Stimulated activated memory B cell treated with anti-CD40 and anti-IgM and Interleukin-4, amounts not matched to agents 10 μg/mL and 1 μg/mL and 100 μg/mL, for 72 hours (primary cell): ENCODE data around the gene ZNF613.
"Not testable (repeated sequence)": the region's sequence is repeated elsewhere in the genome, so short reads cannot be mapped to it uniquely, and the experiment has no call there.

Source experiments
- ATAC-seq: fragments of 150-1000 bp; cut with Tn5 transposase; 2 replicates; pipeline ENCODE4 v1.10.0; 2021
- H3K27ac Mint-ChIP-seq: one replicate; pipeline ENCODE4 v1.8.0; 2022; ENCODE audit warnings: mild to moderate bottlenecking, mixed read lengths
- H3K27me3 Mint-ChIP-seq: one replicate; pipeline ENCODE4 v1.8.0; 2022; ENCODE audit warnings: mixed read lengths
- H3K36me3 Mint-ChIP-seq: one replicate; pipeline ENCODE4 v1.8.0; 2022; ENCODE audit warnings: mixed read lengths
- H3K4me1 Mint-ChIP-seq: one replicate; pipeline ENCODE4 v1.8.0; 2022; ENCODE audit warnings: mixed read lengths
- H3K4me3 Mint-ChIP-seq: one replicate; pipeline ENCODE4 v1.8.0; 2022; ENCODE audit warnings: mild to moderate bottlenecking, moderate library complexity, mixed read lengths
- H3K9me3 Mint-ChIP-seq: one replicate; pipeline ENCODE4 v1.8.0; 2022; ENCODE audit warnings: mixed read lengths

ZNF613 gene

GRCh38 chr19:51926784-51927741 is at the start of gene ZNF613:
Gene ZNF613 (plus strand): TSS chr19:51927472. CDS start chr19:51936221, 8,749 bp downstream.
- Mint-ChIP-seq H3K4me3 (peak within 1 kb of the TSS; percentile 97), H3K4me1 (peaks cover 22% of the 10 kb centered on the region), H3K9me3 (peaks cover 21% of the 10 kb centered on the region), H3K27ac (peak within 1 kb of the TSS; percentile 92), H3K36me3 (peaks cover 65% of the 10 kb centered on the region), H3K27me3 (no peaks in the 10 kb centered on the region)
- peak; percentile 97 for ATAC-seq

- peaks cover 90% of the 10 kb centered on the region for H3K36me3 Mint-ChIP-seq
Measured at GRCh38 chr19:51882518-51882917, 44.8 kb upstream of the ZNF613 start.

DNA sequence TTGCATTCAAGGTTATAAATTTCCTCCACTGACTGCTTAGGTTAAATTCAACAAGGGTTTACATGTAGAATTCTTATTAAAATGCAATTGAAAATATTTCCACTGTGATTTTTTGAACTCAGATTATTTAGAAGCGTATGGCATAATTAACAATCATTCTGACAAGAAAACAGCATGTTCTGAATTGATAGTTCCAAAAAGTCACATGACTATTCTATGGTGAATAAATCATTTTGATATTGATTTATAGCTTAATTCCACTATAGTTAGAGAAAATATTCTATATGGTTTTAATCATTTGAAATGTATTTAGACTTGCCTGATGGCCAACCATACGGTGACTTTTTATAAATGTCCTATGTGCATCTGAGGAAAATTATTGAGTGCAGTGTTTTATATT is 42.6 kb upstream of the ZNF613 start:
- H3K27me3 Mint-ChIP-seq: no peaks in the 10 kb centered on the region
- H3K27ac Mint-ChIP-seq: no peak overlapping the region
- peaks cover 30% of the 10 kb centered on the region for H3K9me3 Mint-ChIP-seq
- H3K4me1 Mint-ChIP-seq: peaks cover 20% of the 10 kb centered on the region
- ATAC-seq: no peak
- peaks cover 90% of the 10 kb centered on the region for H3K36me3 Mint-ChIP-seq
- no peak overlapping the region for H3K4me3 Mint-ChIP-seq

More at GRCh38 chr19:51882518-51882917, 44.8 kb upstream of the ZNF613 start:
- ATAC-seq: no peak
- H3K9me3 Mint-ChIP-seq: peaks cover 25% of the 10 kb centered on the region
- H3K27ac Mint-ChIP-seq: no peak overlapping the region
- no peaks in the 10 kb centered on the region for H3K27me3 Mint-ChIP-seq
- H3K4me3 Mint-ChIP-seq: no peak overlapping the region
- peaks cover 11% of the 10 kb centered on the region for H3K4me1 Mint-ChIP-seq

DNA sequence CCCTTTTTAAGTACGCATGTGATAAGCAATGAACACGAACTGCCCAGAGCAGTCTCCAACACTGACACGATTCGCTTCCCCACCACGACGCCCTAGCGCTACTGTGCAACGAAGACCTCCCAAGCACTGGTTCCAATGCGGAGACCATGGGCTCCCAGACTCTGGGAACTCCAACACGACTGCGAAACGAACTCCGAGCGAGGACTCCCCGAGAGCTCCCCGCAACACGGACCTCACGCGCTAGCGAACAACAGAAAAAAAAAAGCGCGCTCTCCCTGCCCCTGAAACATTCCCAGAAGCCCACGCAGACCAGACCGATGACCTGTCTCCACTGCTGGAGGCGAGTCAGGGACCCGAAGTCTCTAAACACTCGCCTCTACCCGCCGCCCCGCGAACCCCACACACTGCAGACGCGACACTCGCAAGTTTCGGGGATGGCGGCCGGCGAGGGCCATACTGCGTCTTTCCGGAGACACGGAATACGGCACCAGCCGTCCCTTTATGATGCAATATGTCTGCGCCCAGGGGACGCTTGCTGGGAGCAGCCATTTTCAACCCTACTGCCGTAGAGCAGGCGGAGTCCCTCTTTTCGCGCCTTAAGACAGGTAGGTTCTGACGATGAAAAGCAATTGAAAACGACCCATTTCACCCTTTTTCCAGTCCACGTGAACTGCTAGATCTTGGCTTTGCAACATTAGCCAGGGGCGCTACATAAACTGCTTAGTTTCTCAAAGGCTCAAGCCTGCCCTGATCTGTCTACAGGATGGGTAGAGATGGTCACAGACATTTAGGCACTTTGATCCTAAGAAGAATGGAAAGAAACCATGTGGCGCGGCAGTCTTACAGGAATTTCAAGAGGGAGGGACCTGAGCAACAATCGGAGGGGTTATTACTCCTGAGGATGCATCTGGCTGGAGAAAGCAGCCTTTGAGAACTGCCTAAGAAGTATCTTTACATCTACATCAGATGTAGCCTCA is 39.5 kb upstream of the ZNF613 start, which contains the start of gene ZNF577:
Gene ZNF577 (minus strand): TSS at position 430 of the 977 bp plus-strand sequence. CDS start 7,569 bp downstream, outside the sequence.
- Mint-ChIP-seq H3K27ac (peak within 1 kb of the TSS; percentile 98), H3K9me3 (peaks cover 28% of the 10 kb centered on the region)
- peak; percentile 97 for ATAC-seq

GRCh38 chr19:51889934-51890333 is 37.3 kb upstream of the ZNF613 start:
- H3K36me3 Mint-ChIP-seq: peaks cover 98% of the 10 kb centered on the region
- peaks cover 20% of the 10 kb centered on the region for H3K4me1 Mint-ChIP-seq
- H3K9me3 Mint-ChIP-seq: peaks cover 37% of the 10 kb centered on the region
- H3K27ac Mint-ChIP-seq: no peak overlapping the region
- no peaks in the 10 kb centered on the region for H3K27me3 Mint-ChIP-seq
- no peak overlapping the region for H3K4me3 Mint-ChIP-seq
- no peak for ATAC-seq

More for the DNA sequence above, 39.5 kb upstream of the ZNF613 start, which contains the start of gene ZNF577:
- Mint-ChIP-seq H3K4me3 (peak within 1 kb of the TSS; percentile 98), H3K4me1 (peaks cover 20% of the 10 kb centered on the region), H3K36me3 (peaks cover 95% of the 10 kb centered on the region), H3K27me3 (no peaks in the 10 kb centered on the region)

DNA sequence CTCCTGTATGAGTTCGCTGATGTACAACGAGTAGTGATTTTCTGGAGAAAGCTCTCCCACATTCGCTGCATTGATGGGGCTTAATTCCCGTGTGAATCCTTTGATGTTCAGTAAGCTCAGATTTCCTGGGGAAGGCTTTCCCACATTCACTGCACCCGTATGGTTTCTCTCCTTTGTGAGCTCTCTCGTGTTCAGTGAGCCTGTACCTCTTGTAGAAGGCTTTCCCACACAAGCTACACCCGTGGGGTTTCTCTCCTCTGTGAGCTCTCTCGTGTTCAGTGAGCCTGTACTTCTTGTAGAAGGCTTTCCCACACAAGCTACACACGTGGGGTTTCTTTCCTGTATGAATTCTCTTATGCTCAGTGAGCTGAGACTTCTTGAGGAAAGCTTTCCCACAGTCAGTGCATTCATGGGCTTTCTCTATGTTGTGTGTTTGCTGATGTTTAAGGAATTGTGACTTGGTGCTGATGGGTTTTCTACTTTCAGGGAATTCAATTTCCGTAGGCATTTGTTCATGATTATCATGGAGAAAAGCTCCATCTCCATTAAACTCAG is 36.0 kb upstream of the ZNF613 start:
- ATAC-seq: no peak
- peaks cover 99% of the 10 kb centered on the region for H3K36me3 Mint-ChIP-seq
- no peaks in the 10 kb centered on the region for H3K27me3 Mint-ChIP-seq
- no peak overlapping the region for H3K4me3 Mint-ChIP-seq
- H3K9me3 Mint-ChIP-seq: peaks cover 46% of the 10 kb centered on the region
- H3K27ac Mint-ChIP-seq: no peak overlapping the region
- peaks cover 20% of the 10 kb centered on the region for H3K4me1 Mint-ChIP-seq

DNA sequence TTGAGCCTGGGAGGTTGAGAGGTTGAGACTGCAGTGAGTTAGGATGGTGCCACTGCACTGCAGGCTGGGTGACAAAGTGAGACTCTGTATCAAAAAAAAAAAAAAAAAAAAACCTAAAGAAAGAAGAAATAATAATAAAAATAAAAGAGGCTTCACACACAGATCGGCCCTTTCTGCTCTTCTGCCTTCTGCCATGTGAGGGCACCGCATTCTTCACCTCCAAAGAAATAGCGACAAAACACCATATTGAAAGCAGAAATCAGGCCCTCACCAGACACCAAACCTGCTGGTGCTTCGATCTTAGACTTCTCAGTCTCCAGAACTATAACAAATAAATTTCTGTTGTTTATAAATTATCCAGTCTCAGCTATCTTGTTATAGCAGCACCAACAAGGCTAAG is 25.4 kb upstream of the ZNF613 start:
- peaks cover 12% of the 10 kb centered on the region for H3K4me1 Mint-ChIP-seq
- no peak overlapping the region for H3K4me3 Mint-ChIP-seq
- H3K9me3 Mint-ChIP-seq: peaks cover 6% of the 10 kb centered on the region
- ATAC-seq: no peak
- H3K36me3 Mint-ChIP-seq: peaks cover 80% of the 10 kb centered on the region
- H3K27me3 Mint-ChIP-seq: no peaks in the 10 kb centered on the region
- H3K27ac Mint-ChIP-seq: no peak overlapping the region

DNA sequence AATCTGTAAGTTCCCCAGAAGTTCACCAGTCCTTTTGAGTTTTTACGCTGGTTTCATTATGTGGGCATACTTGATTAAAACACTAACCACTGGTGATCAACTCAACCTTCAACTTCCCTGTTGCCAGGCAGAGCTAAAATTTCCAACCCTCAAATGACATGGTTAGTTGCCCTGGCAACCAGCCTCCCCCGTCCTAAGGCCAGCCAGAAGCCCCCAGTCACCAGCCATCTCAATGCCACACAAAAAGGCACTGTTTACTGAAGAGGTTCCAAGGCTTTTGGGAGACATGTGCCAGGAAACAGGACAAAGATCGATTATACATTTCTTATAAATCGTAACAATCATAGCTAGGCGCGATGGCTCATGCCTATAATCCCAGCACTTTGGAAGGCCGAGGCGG is 24.1 kb upstream of the ZNF613 start:
- no peak for ATAC-seq
- Mint-ChIP-seq H3K27ac (no peak overlapping the region), H3K9me3 (peaks cover 13% of the 10 kb centered on the region), H3K4me3 (peak overlapping the region; percentile 98), H3K4me1 (peaks cover 12% of the 10 kb centered on the region), H3K36me3 (peaks cover 76% of the 10 kb centered on the region), H3K27me3 (peaks cover 12% of the 10 kb centered on the region)

DNA sequence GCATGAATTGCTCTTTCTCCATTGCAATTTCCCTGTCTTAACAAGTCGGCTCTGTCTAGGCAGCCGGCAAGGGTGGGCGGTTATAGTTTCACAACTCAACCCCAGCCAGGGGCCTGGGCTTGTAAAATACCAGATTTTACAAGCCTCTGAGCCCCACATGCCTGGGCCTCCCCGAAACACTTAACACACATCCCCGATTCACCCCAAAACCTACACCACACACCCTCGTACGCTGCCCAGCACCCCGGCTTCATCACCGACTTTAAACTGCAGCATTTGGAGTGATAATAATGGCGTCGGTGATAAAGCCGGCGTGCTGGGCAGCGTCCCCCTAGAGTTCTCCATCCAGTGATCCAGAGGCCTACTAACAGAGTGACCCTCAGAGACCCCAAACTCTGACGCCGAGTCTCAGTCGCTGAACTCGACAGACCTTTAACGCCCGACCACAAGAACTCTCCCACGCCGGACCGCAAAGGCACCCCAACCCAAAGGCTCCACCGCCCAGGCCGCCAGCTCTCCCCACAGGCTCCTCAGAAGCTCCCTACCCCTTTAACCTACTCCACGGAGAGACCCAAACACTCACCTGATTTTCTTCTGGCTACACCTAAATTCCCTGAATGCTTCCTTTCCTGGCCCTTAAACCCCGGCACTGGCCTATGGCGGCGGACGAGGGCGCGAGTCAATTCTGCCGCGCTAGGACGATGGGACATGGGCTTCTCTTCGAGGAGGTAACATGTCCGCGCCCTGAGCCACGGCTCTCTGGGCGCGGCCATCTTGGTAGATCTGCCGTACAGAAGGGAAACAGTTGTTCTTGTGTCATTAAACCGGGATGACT is 22.7 kb upstream of the ZNF613 start, which contains the start of gene ZNF649:
Gene ZNF649 (minus strand): TSS at position 687 of the 835 bp plus-strand sequence. CDS start 4,910 bp downstream, outside the sequence.
- H3K9me3 Mint-ChIP-seq: peaks cover 16% of the 10 kb centered on the region

DNA sequence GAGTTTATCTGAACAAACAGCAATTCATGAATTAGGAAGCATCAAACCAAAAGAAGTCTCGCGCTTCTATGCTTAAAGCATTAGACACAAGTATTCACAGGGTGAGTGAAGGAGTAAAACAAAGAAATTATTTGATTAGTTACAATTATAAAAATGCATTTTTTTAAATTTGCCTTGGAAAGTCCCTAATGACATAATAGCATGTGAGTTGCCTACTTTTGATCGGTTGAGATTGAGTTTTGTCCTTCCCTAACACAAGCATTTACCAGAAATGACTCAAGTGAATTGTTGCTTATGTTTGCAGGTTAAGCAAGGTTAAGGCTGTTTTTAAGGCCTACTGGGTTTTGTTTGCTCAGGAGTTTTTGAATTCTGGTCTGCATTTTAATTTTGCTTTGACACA is 22.1 kb upstream of the ZNF613 start:
- Mint-ChIP-seq H3K4me1 (peaks cover 12% of the 10 kb centered on the region), H3K36me3 (peaks cover 56% of the 10 kb centered on the region), H3K27ac (peak overlapping the region; percentile 93), H3K27me3 (peaks cover 22% of the 10 kb centered on the region), H3K9me3 (peaks cover 16% of the 10 kb centered on the region), H3K4me3 (peak overlapping the region; percentile 98)
- ATAC-seq: no peak

More for the DNA sequence above, 22.7 kb upstream of the ZNF613 start, which contains the start of gene ZNF649:
- ATAC-seq: peak; percentile 99
- peaks cover 63% of the 10 kb centered on the region for H3K36me3 Mint-ChIP-seq
- peak within 1 kb of the TSS; percentile 98 for H3K4me3 Mint-ChIP-seq
- peaks cover 12% of the 10 kb centered on the region for H3K4me1 Mint-ChIP-seq
- peaks cover 17% of the 10 kb centered on the region for H3K27me3 Mint-ChIP-seq
- peak within 1 kb of the TSS; percentile 93 for H3K27ac Mint-ChIP-seq

DNA sequence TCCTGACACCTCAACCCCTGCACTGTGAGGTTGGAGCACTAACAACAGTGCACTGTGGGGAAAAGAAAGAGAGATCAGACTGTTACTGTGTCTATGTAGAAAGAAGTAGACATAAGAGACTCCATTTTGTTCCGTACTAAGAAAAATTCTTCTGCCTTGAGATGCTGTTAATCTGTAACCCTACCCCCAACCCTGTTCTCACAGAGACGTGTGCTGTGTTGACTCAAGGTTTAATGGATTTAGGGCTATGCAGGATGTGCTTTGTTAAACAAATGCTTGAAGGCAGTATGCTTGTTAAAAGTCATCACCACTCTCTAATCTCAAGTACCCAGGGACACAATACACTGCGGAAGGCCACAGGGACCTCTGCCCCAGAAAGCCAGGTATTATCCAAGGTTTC is 21.6 kb upstream of the ZNF613 start:
- not testable (repeated sequence) for H3K4me3 Mint-ChIP-seq, H3K27ac Mint-ChIP-seq, ATAC-seq
- peaks cover 12% of the 10 kb centered on the region for H3K4me1 Mint-ChIP-seq
- peaks cover 52% of the 10 kb centered on the region for H3K36me3 Mint-ChIP-seq
- H3K9me3 Mint-ChIP-seq: peaks cover 19% of the 10 kb centered on the region
- peaks cover 22% of the 10 kb centered on the region for H3K27me3 Mint-ChIP-seq

GRCh38 chr19:51906108-51906507 is 21.2 kb upstream of the ZNF613 start:
- Mint-ChIP-seq H3K4me1 (peaks cover 12% of the 10 kb centered on the region), H3K9me3 (peaks cover 21% of the 10 kb centered on the region), H3K36me3 (peaks cover 47% of the 10 kb centered on the region), H3K27me3 (peaks cover 22% of the 10 kb centered on the region)
- not testable (repeated sequence) for H3K4me3 Mint-ChIP-seq, ATAC-seq, H3K27ac Mint-ChIP-seq

GRCh38 chr19:51907981-51908380 is 19.3 kb upstream of the ZNF613 start:
- not testable (repeated sequence) for H3K27ac Mint-ChIP-seq, H3K4me3 Mint-ChIP-seq, ATAC-seq
- Mint-ChIP-seq H3K9me3 (peaks cover 25% of the 10 kb centered on the region), H3K36me3 (peaks cover 30% of the 10 kb centered on the region), H3K27me3 (peaks cover 22% of the 10 kb centered on the region), H3K4me1 (peaks cover 12% of the 10 kb centered on the region)
